LNCAP (cell line): ENCODE results near the gene FAM13A.

Experiments
- CTCF ChIP-seq: fragments of 450-650 bp; IDR thresholded peaks from 2 replicates; pipeline ENCODE4 v1.5.1; 2017; ENCODE audit warnings: mild to moderate bottlenecking

FAM13A gene

GRCh38 chr4:88993246-88993645 lies 63.7 kb downstream of the FAM13A start:
- no peak for TF ChIP-seq CTCF

- TF ChIP-seq CTCF = no peak
Observed at GRCh38 chr4:88991746-88992145, 65.2 kb downstream of the FAM13A start.

- TF ChIP-seq CTCF = no peak
Observed at GRCh38 chr4:88989990-88990389, 67.0 kb downstream of the FAM13A start.

- TF ChIP-seq CTCF = no peak
Observed at GRCh38 chr4:88985088-88985773, 71.8 kb downstream of the FAM13A start.

GRCh38 chr4:88982757-88983156 lies 74.2 kb downstream of the FAM13A start:
- TF ChIP-seq CTCF = no peak

GRCh38 chr4:88981993-88982392 lies 75.0 kb downstream of the FAM13A start:
- TF ChIP-seq CTCF = no peak

GRCh38 chr4:88981556-88981955 lies 75.4 kb downstream of the FAM13A start:
- TF ChIP-seq CTCF = no peak

GRCh38 chr4:88979276-88979675 lies 77.7 kb downstream of the FAM13A start:
- TF ChIP-seq CTCF = no peak
